Heart right ventricle (tissue), 16 donors: ENCODE data around the gene KRT27. TPM values are rescaled to one million over a fixed set of nuclear protein-coding genes. Genes with fewer than 3 reads are reported as not detected.
A peak's percentile ranks its signal among the peaks of the same experiment; 100 is the strongest.
"Not testable (repeated sequence)": the region's sequence is repeated elsewhere in the genome, so short reads cannot be mapped to it uniquely, and the experiment has no call there.

Source experiments
- ATAC-seq, 8 donors: fragments of 200-7000 bp; cut with Tn5 transposase; one replicate each; pipeline ENCODE4 v1.9.1; 2020; ENCODE audit warnings: mild to moderate bottlenecking in 8 of 8, moderate library complexity in 8 of 8, moderate number of reproducible peaks in 1 of 8
- DNase-seq, 2 donors: peaks; one replicate each; pipeline ENCODE4 v3.0.0-alpha.2; 2020
- H3K27ac ChIP-seq, 10 donors: fragments of 200-600 bp; sonication (generic) in 2 of 10; one replicate each; pipeline versions ENCODE4 v1.5.0 to v1.8.0; 2020 to 2022; ENCODE audit warnings: mild to moderate bottlenecking in 3 of 10
- H3K27me3 ChIP-seq, 7 donors: fragments of 200-600 bp; one replicate each; pipeline ENCODE4 v1.8.0; 2021 to 2022; ENCODE audit warnings: mild to moderate bottlenecking in 2 of 7
- H3K36me3 ChIP-seq, 9 donors: fragments of 200-600 bp; sonication (generic) in 1 of 9; one replicate each; pipeline versions ENCODE4 v1.5.0 to v1.8.0; 2020 to 2022; ENCODE audit warnings: mild to moderate bottlenecking in 2 of 9
- H3K4me1 ChIP-seq, 9 donors: fragments of 200-600 bp; sonication (generic) in 1 of 9; one replicate each; pipeline versions ENCODE4 v1.5.0 to v1.8.0; 2020 to 2022; ENCODE audit warnings: mild to moderate bottlenecking in 4 of 9
- H3K4me3 ChIP-seq, 10 donors: fragments of 200-600 bp; sonication (generic) in 2 of 10; one replicate each; pipeline versions ENCODE4 v1.5.0 to v1.8.0; 2020 to 2022; ENCODE audit warnings: mild to moderate bottlenecking in 7 of 10, moderate library complexity in 2 of 10
- H3K9me3 ChIP-seq, 11 donors: fragments of 200-600 bp in 10 of 11; sonication (generic) in 2 of 11; one replicate each; pipeline versions ENCODE4 v1.5.0 to v1.8.0; 2013 to 2022; ENCODE audit warnings: mild to moderate bottlenecking in 2 of 11, control low read depth in 1 of 11, moderate library complexity in 1 of 11
- WGBS, 2 donors: extraction: QIAGEN DNeasy Blood & Tissue Kit; methylation state at CpG; one replicate each; pipeline ENCODE4 v1.1.7; 2013; ENCODE audit warnings: inconsistent platforms in 1 of 2; 5-methylcytosine and 5-hydroxymethylcytosine counted together
- intact Hi-C, 10 donors: fragments of 100-400 bp; cut with DNase I; formaldehyde crosslinking; loops; one replicate each; pipeline versions ENCODE4 v1.11.1 to v1.14.2; 2022
- polyA plus RNA-seq, 2 donors: library from polyadenylated mRNA; stranded (reverse); fragments of 200-250 nt; gene quantifications; one replicate each; pipeline ENCODE4 v1.2.3, GENCODE V29; 2013
- total RNA-seq, 10 donors: library from RNA; stranded (reverse); fragmentation: NEBNext Ultra II Directional in 3 of 10; extraction: Animal tissue kit (Norgen Biotek cat#: 25700) in 3 of 10; gene quantifications; one replicate each; pipeline versions ENCODE4 v1.2.1 to v1.2.4, GENCODE V29; 2021 to 2023
- TF ChIP-seq, protein P1 (sequence below), 9 donors: fragments of 200-600 bp; sonication (generic) in 2 of 9; IDR thresholded peaks; one replicate each; pipeline versions ENCODE4 v1.5.0 to v1.8.0; 2021 to 2022; ENCODE audit warnings: antibody characterized with exemption in 9 of 9, mild to moderate bottlenecking in 5 of 9, moderate library complexity in 1 of 9
- donor health status: Arrhythmogenic right ventricular cardiomyopathy.
- donor health status: ischemic (EF 13 %, LVEDD 7.1; RV severe dilation, severe dysfunction).
- donor health status: healthy with polysubstance abuse.
- donor health status: DM: no; HTN: yes; CAD: no.
- donor health status: DM: no; HTN: no; CAD: no.
- donor health status: ischemic (EF 25% LVEDD 6.9; RV normal size, moderate dysfunction).
- donor health status: ischemic (EF 25% LVEDD 5.7; RV mildly dilated, moderate dysfunction).
- donor health status: healthy.
- donor health status: DM: yes; HTN: yes; CAD: no.
- donor health status: Ischemic cardiomyopathy.
- donor health status: ischemic (EF 35%, LVEDD 5.7; RV mildly dilated, moderate dysfunction).
- donor health status: nonischemic (EF 11% LVEDD 7.7; RV severe dilation, severe dysfunction).
- donor health status: DM: yes; HTN: yes; CAD: no.
- donor health status: PGD.
- donor health status: ischemic (EF 29% LVEDD 5.4; RV normal size, mild dysfunction).
- donor health status: nonischemic (EF 23%, LVEDD 6.1; RV moderate dilation, normal function).

The KRT27 gene
- total and polyA plus RNA-seq, 12 donors = 0.21 TPM; not detected in 11

- Histone ChIP-seq H3K27ac (no peak overlapping the region), H3K4me3 (peak overlapping the region in 2 of 10 donors; percentile 66 to 73), H3K36me3 (peaks cover 0 to 19% (median 0%) of the 10 kb centered on the region in 9 donors), H3K4me1 (peaks cover 0 to 37% (median 24%) of the 10 kb centered on the region in 9 donors), H3K27me3 (peaks cover 0 to 16% (median 0%) of the 10 kb centered on the region in 7 donors), H3K9me3 (peaks cover 0 to 5% (median 0%) of the 10 kb centered on the region in 11 donors)
- TF ChIP-seq, protein P1, sequence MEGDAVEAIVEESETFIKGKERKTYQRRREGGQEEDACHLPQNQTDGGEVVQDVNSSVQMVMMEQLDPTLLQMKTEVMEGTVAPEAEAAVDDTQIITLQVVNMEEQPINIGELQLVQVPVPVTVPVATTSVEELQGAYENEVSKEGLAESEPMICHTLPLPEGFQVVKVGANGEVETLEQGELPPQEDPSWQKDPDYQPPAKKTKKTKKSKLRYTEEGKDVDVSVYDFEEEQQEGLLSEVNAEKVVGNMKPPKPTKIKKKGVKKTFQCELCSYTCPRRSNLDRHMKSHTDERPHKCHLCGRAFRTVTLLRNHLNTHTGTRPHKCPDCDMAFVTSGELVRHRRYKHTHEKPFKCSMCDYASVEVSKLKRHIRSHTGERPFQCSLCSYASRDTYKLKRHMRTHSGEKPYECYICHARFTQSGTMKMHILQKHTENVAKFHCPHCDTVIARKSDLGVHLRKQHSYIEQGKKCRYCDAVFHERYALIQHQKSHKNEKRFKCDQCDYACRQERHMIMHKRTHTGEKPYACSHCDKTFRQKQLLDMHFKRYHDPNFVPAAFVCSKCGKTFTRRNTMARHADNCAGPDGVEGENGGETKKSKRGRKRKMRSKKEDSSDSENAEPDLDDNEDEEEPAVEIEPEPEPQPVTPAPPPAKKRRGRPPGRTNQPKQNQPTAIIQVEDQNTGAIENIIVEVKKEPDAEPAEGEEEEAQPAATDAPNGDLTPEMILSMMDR (IDR thresholded peaks at IDR 0.05) = no peak
- intact Hi-C loops = no loop called here
- 97% methylated on average over 4 of the region's 4 CpGs for WGBS, 2 donors
- DNase-seq (no peak), ATAC-seq (no peak)
Measured at GRCh38 chr17:40817103-40817682, 34.8 kb upstream of the KRT27 start.

GRCh38 chr17:40816569-40816968, 34.2 kb upstream of the KRT27 start:
- no peak for ATAC-seq
- 94 to 95% methylated on average over 3 of the region's 3 CpGs for WGBS, 2 donors
- intact Hi-C loops = no loop called here

GRCh38 chr17:40815381-40815780, 33.0 kb upstream of the KRT27 start:
- peaks cover 0 to 35% (median 0%) of the 10 kb centered on the region in 7 donors for H3K27me3 ChIP-seq
- H3K4me3 ChIP-seq = no peak overlapping the region
- 89 to 93% methylated on average over 1 of the region's 1 CpG for WGBS, 2 donors
- intact Hi-C loops = no loop called here
- H3K4me1 ChIP-seq = peaks cover 0 to 34% (median 22%) of the 10 kb centered on the region in 9 donors
- TF ChIP-seq, protein P1 (IDR thresholded peaks at IDR 0.05) = no peak
- no peak overlapping the region for H3K27ac ChIP-seq
- peaks cover 0 to 5% (median 0%) of the 10 kb centered on the region in 11 donors for H3K9me3 ChIP-seq
- peaks cover 0 to 19% (median 0%) of the 10 kb centered on the region in 9 donors for H3K36me3 ChIP-seq
- ATAC-seq (no peak), DNase-seq (no peak)

More at GRCh38 chr17:40816569-40816968, 34.2 kb upstream of the KRT27 start:
- Histone ChIP-seq H3K36me3 (peaks cover 0 to 19% (median 0%) of the 10 kb centered on the region in 9 donors), H3K27ac (no peak overlapping the region), H3K27me3 (peaks cover 0 to 23% (median 0%) of the 10 kb centered on the region in 7 donors), H3K9me3 (peaks cover 0 to 5% (median 0%) of the 10 kb centered on the region in 11 donors), H3K4me1 (peaks cover 0 to 35% (median 24%) of the 10 kb centered on the region in 9 donors), H3K4me3 (no peak overlapping the region)
- TF ChIP-seq, protein P1 (IDR thresholded peaks at IDR 0.05) = no peak
- DNase-seq = no peak

DNA sequence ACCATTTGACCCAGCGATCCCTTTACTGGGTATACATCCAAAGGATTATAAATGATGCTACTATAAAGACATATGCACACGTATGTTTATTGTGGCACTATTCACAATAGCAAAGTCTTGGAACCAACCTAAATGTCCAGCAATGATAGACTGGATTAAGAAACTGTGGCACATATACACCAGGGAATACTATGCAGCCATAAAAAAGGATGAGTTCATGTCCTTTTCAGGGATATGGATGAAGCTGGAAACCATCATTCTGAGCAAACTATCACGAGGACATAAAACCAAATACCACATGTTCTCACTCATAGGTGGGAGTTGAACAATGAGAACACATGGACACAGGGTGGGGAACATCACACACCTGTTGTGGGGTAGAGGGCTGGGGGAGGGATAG, 32.3 kb upstream of the KRT27 start:
- Histone ChIP-seq H3K36me3 (peaks cover 0 to 19% (median 0%) of the 10 kb centered on the region in 9 donors), H3K27me3 (peaks cover 0 to 42% (median 0%) of the 10 kb centered on the region in 7 donors), H3K4me1 (peaks cover 3 to 34% (median 21%) of the 10 kb centered on the region in 9 donors)
- H3K27ac ChIP-seq, ATAC-seq, H3K9me3 ChIP-seq, H3K4me3 ChIP-seq, DNase-seq, intact Hi-C loops: not testable (repeated sequence)
- 88 to 91% methylated on average over 3 of the region's 3 CpGs for WGBS, 2 donors

DNA sequence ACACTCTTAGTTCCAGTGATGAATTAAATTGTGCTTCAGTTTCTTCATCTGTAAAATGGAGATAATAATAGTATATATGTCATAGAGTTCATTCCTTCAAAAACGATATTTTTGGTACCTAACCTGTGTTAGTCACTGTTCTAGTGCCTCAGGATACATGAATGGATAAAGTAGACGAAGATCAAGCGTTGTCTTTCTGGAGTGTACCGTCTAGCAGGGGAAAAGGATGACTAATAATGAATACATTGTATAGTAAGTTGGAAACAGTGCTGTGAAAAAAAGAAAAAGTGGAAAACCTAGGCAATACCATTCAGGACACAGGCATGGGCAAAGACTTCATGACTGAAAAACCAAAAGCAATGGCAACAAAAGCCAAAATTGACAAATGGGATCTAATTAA, 31.5 kb upstream of the KRT27 start:
- H3K4me3 ChIP-seq = no peak overlapping the region
- no peak overlapping the region for H3K27ac ChIP-seq
- peaks cover 0 to 19% (median 0%) of the 10 kb centered on the region in 9 donors for H3K36me3 ChIP-seq
- DNase-seq = no peak
- H3K4me1 ChIP-seq = peaks cover 3 to 39% (median 29%) of the 10 kb centered on the region in 9 donors
- peaks cover 0 to 5% (median 0%) of the 10 kb centered on the region in 11 donors for H3K9me3 ChIP-seq
- intact Hi-C loops = no loop called here
- no peak for ATAC-seq
- TF ChIP-seq, protein P1 (IDR thresholded peaks at IDR 0.05) = no peak
- WGBS, 2 donors = 72 to 74% methylated on average over 4 of the region's 4 CpGs
- peaks cover 0 to 50% (median 0%) of the 10 kb centered on the region in 7 donors for H3K27me3 ChIP-seq
